KBM-7 (cell line): ENCODE measurements around the gene SLC25A21.
"Not testable (repeated sequence)": the region's sequence is repeated elsewhere in the genome, so short reads cannot be mapped to it uniquely, and the experiment has no call there.

Experiments used
- DNase-seq: peaks from one replicate; pipeline ENCODE4 v3.0.0-alpha.2; 2015
- in situ Hi-C: fragments of 300-500 bp; cut with MboI; formaldehyde crosslinking; loops from 2 replicates; pipeline ENCODE4 v1.14.3; 2020; ENCODE audit warnings: low sequenced_read_pairs, low pct_unique_long_range_greater_than_20kb, mixed read lengths

Gene SLC25A21

GRCh38 chr14:36862237-36862636 is 310.2 kb downstream of the SLC25A21 start:
- DNase-seq, in situ Hi-C loops: not testable (repeated sequence)

- no peak for DNase-seq
Measured at GRCh38 chr14:36860831-36861230, 311.6 kb downstream of the SLC25A21 start.

GRCh38 chr14:36859119-36859518 is 313.3 kb downstream of the SLC25A21 start:
- in situ Hi-C loops = no loop called here
- DNase-seq = no peak

More at GRCh38 chr14:36860831-36861230, 311.6 kb downstream of the SLC25A21 start:
- in situ Hi-C loops = no loop called here

- DNase-seq = no peak
- in situ Hi-C loops = no loop called here
Measured at GRCh38 chr14:36857842-36858445, 314.5 kb downstream of the SLC25A21 start.

- in situ Hi-C loops = no loop called here
- no peak for DNase-seq
Measured at GRCh38 chr14:36857136-36857535, 315.3 kb downstream of the SLC25A21 start.

- in situ Hi-C loops = no loop called here
- DNase-seq = no peak
Measured at GRCh38 chr14:36856095-36856878, 316.1 kb downstream of the SLC25A21 start.

GRCh38 chr14:36855396-36855795 is 317.0 kb downstream of the SLC25A21 start:
- in situ Hi-C loops = no loop called here

GRCh38 chr14:36852981-36853691 is 319.3 kb downstream of the SLC25A21 start:
- in situ Hi-C loops = no loop called here

More at GRCh38 chr14:36855396-36855795, 317.0 kb downstream of the SLC25A21 start:
- DNase-seq = no peak

GRCh38 chr14:36848213-36848612 is 324.2 kb downstream of the SLC25A21 start:
- no peak for DNase-seq
- in situ Hi-C loops = no loop called here

More at GRCh38 chr14:36852981-36853691, 319.3 kb downstream of the SLC25A21 start:
- DNase-seq = no peak

- in situ Hi-C loops = no loop called here
- no peak for DNase-seq
Measured at GRCh38 chr14:36847366-36847765, 325.0 kb downstream of the SLC25A21 start.

- in situ Hi-C loops = no loop called here
- DNase-seq = no peak
Measured at GRCh38 chr14:36845356-36846012, 326.9 kb downstream of the SLC25A21 start.

GRCh38 chr14:36844443-36845195 is 327.8 kb downstream of the SLC25A21 start:
- in situ Hi-C loops = no loop called here
- DNase-seq = no peak

- in situ Hi-C loops = no loop called here
- no peak for DNase-seq
Measured at GRCh38 chr14:36843410-36843809, 329.0 kb downstream of the SLC25A21 start.

- in situ Hi-C loops = no loop called here
- peak; percentile 31 for DNase-seq
Measured at GRCh38 chr14:36835128-36835527, 337.3 kb downstream of the SLC25A21 start.

GRCh38 chr14:36834293-36834692 is 338.1 kb downstream of the SLC25A21 start:
- in situ Hi-C loops = no loop called here
- no peak for DNase-seq

- DNase-seq = no peak
- in situ Hi-C loops = no loop called here
Measured at GRCh38 chr14:36829547-36829946, 342.9 kb downstream of the SLC25A21 start.

GRCh38 chr14:36827861-36828260 is 344.5 kb downstream of the SLC25A21 start:
- DNase-seq = no peak
- in situ Hi-C loops = no loop called here

- in situ Hi-C loops = no loop called here
Measured at GRCh38 chr14:36826614-36827013, 345.8 kb downstream of the SLC25A21 start.

GRCh38 chr14:36824854-36825253 is 347.6 kb downstream of the SLC25A21 start:
- no peak for DNase-seq
- in situ Hi-C loops = no loop called here

More at GRCh38 chr14:36826614-36827013, 345.8 kb downstream of the SLC25A21 start:
- no peak for DNase-seq
